Activated CD4-positive, alpha-beta T cell treated with anti-CD3 and anti-CD28 coated beads, Interleukin-2, amount 50 U/mL, for 24 hours (primary cell): ENCODE data around the gene HEG1.
"Not testable (repeated sequence)": the region's sequence is repeated elsewhere in the genome, so short reads cannot be mapped to it uniquely, and the experiment has no call there.

Source experiments
- DNase-seq, 2 donors: peaks; one replicate each; pipeline ENCODE4 v3.0.0-alpha.2; 2020; ENCODE audit warnings: low read depth in 1 of 2, low spot score in 1 of 2

The HEG1 gene

DNA sequence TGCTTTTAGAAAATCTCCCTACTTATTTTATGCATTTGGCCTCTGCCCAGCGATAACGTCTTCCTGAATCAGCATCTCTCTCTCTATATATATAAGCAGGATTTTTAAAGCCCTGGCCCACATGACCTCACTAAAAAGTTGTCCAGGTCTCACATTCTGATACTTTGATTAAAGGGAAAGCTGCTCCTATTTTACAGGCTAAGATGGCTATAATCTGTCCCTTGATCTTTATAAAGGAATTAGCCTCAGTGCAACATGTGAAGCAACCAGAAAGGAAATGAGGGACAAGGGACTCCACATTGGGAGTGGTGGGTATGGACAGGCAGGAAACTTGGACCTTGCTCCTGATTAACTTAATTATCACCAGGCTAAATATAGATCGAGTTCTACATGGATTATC lies 95.7 kb downstream of the HEG1 start:
- DNase-seq = no peak

GRCh38 chr3:124957951-124958350 lies 97.8 kb downstream of the HEG1 start:
- DNase-seq = not testable (repeated sequence)

DNA sequence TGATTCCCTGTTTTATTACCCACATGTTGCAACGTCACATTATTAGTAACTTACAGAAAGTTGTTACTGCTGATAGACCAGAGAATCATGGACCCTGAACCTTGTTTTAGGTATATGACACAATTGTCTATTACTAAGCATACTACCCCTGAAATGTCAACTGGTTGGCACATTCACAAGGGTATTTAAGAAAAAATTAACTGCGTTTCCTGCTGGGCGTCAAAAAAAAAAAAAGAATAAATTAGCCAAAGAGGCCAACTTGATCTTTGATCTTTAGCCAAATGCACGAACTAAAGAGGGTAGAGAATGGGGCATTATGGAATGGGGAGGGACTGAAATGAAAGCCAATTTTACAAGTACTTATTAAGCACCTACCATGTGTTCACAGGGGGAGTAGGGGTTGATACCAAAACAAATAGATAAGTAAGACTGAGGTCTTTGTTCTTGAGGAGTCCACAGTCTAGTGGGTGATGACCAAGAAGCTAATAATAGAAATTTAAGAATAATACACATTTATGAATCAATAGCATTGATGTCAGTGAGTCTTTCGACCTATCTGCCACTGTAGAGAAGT lies 103.4 kb downstream of the HEG1 start:
- no peak for DNase-seq

GRCh38 chr3:124951511-124952281 lies 104.1 kb downstream of the HEG1 start:
- no peak for DNase-seq

DNA sequence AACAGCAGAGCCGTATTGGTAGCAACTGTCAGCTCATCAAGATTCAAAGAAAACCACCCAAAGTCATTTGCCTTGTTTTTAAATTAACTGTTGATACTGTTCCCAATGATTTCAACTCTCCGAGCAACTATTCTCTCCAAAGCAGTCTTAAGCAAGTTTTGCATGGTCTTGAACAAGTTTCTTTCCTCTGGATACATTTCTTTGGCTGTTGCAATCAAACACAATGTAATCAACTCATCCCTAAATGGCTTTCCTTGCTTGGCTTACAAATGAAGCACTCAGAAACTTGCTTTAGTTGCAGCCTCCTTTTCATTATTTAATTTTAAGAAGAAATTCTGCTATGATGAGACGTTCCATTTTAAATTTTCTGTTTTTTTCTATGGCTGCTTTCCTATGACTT lies 105.8 kb downstream of the HEG1 start:
- no peak for DNase-seq

DNA sequence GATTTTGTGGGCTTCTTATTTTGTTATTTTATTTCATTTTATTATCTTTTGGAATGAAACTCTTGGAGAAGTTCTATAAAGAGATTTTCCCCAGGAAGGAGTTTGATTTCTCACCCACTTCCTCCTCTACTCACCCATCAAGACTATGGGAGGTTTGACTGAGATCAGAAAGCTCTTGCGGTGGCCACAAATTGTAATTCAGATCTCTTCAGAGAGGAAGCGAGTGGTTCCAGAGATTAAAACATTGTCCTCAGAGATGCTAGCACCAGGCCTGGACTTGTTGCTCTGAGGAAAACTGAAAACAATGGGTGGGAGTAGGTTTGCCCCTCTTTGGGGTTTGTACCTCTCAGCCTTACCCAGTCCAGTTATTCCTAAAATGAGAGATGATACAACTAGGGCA lies 113.2 kb downstream of the HEG1 start:
- DNase-seq = no peak

DNA sequence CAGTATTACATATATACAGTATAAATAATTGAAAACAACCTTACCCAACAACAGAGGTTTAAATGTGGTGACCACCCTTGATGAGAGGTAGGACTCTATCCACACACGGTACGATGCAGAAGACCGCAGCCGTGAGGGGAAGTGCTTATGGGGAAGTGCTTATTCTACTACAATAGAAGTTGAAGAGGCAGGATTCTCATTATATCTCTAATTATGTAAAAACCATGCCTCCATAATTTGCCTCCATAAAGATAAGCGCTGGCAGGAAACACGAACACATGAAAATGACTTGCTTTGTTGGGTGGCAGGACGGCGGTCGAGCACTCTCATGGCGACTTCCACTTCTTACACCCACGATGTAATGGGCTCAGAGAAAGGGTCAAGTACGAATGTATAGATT lies 114.0 kb downstream of the HEG1 start:
- DNase-seq = no peak

DNA sequence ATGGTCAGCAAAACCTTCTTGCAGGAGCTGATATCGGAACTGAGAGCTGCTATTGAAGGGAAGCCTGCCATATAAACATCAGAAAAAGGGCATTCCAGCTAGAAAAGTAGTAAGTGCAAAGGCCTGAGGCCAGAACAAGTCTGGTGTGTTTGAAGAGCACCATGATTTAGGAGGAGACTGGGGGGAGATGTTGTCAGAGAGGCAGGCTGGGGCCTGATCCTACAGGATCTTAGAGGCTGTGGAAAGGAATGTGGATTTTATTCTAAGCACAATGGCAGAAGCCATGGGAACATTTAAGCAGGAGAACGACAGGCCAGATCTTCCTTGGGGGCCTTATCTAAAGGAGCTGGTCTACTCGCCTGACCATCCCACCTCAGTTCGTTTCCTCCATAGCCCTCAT lies 116.1 kb downstream of the HEG1 start:
- no peak for DNase-seq

DNA sequence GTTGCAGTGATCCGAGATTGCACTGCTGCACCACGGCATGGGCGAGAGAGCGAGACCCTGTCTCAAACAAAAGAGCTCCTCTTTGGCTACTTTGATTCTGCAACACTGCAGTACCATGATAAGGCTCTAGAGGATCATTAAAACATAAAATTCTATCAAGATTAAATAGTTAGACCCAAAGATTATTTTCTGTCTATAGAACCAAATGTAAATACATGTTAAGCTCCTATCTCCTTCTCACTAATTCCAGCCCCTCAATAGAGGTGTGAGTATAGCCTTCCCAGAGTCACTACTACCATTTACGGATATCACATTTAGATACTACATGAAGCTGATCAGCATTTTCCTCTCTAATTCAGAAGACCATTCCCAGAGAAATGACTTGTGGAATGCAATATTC lies 116.9 kb downstream of the HEG1 start:
- DNase-seq = no peak

- DNase-seq = no peak
Observed at GRCh38 chr3:124937049-124937448, 118.7 kb downstream of the HEG1 start.

- no peak for DNase-seq
Observed at GRCh38 chr3:124935794-124936542, 119.8 kb downstream of the HEG1 start.

DNA sequence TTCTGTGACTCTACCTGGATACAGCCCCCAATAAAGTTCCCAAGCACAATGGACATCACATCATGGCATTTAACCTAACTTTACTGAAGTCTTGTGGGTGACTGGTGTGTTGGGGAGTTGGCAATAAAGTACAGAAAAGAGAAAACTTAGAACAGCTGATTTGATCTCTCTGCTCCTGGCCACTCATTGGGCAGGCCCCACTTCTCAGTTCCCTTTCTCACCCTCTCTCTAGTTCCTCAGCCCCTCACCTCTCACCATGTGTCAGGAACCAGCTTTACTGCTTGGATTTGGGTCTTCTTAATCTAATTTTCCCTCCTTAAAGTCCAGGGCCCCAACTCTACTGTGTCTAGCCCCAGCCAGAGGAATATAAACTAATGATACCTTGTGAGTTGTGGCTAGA lies 120.5 kb downstream of the HEG1 start:
- DNase-seq = no peak

- DNase-seq = no peak
Observed at GRCh38 chr3:124934577-124934976, 121.2 kb downstream of the HEG1 start, which contains the start of gene MUC13. MUC13 (minus strand) TSS chr3:124934751; CDS start chr3:124934712, 39 bp downstream.

- peak; percentile 20 to 39 for DNase-seq
Observed at GRCh38 chr3:124928333-124929202, 127.2 kb downstream of the HEG1 start.

DNA sequence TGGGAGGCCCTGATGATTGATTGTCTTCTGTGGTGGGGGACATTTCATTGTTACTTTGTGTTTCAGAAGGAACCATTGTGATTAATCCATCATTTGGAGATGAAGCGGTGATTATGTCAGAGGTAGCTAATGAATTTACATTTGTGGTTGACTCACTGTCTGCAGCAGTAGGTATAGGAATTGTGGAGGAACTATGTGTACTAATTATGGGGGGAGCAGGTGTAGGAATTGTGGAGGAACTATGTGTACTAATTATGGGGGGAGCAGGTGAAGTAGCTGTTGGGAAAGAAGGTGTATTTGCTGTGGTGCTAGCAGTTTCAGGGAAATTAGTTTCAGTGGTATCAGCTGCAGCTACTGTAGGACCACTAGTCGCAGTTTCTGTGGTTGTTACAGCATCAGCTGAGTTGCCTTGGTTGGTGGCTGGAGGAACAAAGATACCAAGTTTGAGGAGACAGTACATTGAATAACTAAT lies 128.2 kb downstream of the HEG1 start:
- no peak for DNase-seq

DNA sequence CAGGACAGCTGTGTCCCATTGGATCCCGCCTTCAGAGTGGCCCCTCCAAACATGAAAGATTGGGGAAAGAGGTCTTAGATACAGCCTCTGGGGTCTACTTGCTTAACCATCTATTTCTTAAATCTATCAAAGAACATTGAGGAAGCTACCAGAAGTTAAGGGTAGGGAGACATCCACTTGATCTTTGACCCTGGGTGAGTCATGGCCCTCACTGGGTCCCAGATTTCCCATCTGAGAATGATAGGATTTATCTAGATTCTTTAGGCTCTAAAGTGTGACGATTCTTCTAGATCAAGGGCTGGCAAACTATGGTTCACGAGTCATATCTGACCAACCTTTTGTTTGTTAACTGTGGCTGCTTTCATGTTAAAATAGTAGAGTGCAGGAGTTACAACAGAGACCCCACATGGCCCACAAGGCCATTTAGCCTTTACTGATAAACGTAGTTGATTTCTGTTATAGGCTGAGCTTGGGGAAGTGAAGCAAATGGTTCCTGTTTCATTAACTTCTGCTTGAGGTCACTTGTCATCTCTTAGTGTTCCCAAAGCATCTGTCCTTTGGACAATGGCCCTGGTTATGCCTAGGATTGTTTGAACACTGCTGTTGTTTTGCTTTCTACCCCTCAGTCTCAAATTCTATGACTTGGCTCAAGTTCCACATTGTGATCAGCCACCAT lies 129.2 kb downstream of the HEG1 start:
- DNase-seq = no peak

- no peak for DNase-seq
Observed at GRCh38 chr3:124924741-124925140, 131.1 kb downstream of the HEG1 start.

DNA sequence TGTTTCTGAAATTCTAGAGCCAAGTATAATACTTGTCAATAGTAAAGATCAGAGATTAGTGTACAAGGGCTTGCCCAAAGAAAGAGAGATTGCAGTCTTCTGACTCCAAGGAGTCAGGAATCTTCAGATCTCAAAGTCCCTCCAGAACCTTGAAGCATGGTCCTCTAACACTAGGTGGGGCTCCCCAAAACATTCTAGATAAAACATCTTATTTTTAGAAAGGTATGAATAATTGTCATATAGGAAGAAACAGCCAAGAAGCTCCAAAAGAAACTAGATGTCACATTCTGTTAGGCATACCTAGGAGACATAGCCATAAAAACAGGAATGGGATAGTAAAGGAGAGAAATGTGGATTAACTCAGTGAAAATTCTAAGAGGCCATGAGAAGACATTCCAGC lies 132.0 kb downstream of the HEG1 start:
- no peak for DNase-seq

DNA sequence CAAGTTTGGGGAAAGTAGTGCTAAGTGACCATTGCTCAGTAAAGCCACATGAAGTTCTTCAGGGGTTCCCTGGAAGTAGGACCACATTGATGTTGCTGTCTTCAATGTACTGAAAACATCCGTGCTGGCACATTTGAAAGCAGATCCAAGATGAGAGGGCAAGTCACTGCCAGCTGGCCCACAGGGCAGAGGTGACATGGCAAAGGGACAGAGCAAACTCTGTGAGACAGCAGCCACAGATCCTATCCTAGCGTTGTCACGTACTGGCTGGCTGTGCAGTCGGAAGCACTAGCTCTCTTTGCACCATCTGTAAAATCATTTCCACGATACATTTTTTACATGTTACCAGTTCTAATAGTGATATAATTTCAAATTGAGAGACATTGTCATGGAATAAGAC lies 135.1 kb downstream of the HEG1 start:
- DNase-seq = no peak

GRCh38 chr3:124919756-124920155 lies 136.0 kb downstream of the HEG1 start:
- no peak for DNase-seq

GRCh38 chr3:124918524-124918923 lies 137.3 kb downstream of the HEG1 start:
- no peak for DNase-seq
